ENCODE results near the gene TXLNB.

DNA sequence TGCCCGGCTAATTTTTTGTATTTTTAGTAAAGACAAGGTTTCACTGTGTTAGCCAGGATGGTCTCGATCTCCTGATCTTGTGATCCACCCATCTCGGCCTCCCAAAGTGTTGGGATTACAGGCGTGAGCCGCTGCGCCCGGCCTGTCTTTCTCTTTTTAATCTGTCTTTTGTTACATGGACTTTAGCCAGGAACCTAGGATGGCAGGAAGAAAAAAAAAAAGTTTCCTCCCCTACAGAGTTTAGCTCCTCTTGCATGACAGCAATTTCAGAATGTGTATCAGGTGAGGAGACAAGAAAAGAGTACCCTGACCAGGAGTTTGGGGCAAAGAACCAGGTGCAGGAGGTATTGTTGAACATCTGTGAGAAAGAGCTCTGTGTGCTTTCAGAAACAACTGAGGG is 21.4 kb upstream of the TXLNB start:
- TF ChIP-seq POLR2A (IDR thresholded peaks at IDR 0.05; ENCODE audit: low read depth, low read length) (no peak), POLR2AphosphoS5 (IDR thresholded peaks at IDR 0.05; ENCODE audit: low read depth, low read length) (no peak)

Data from GM12891 (cell line).